T-helper 1 cell treated with Interleukin-12 subunit alpha and Interleukin-12 subunit beta and Interleukin-4 antibody, amounts not matched to agents 30 μg/mL and 1 μg/mL, for 36 hours (primary cell): ENCODE measurements around the gene WNT3A.

Source experiments
- H3K27ac Mint-ChIP-seq: one replicate; pipeline ENCODE4 v1.8.0; 2021; ENCODE audit warnings: mild to moderate bottlenecking, mixed read lengths
- H3K27me3 Mint-ChIP-seq: one replicate; pipeline ENCODE4 v1.8.0; 2021; ENCODE audit warnings: low read depth, mixed read lengths
- H3K36me3 Mint-ChIP-seq: one replicate; pipeline ENCODE4 v1.8.0; 2021; ENCODE audit warnings: low read depth, mixed read lengths
- H3K4me1 Mint-ChIP-seq: one replicate; pipeline ENCODE4 v1.8.0; 2021; ENCODE audit warnings: low read depth, mixed read lengths
- H3K4me3 Mint-ChIP-seq: one replicate; pipeline ENCODE4 v1.8.0; 2021; ENCODE audit warnings: mild to moderate bottlenecking, moderate library complexity, mixed read lengths
- H3K9me3 Mint-ChIP-seq: one replicate; pipeline ENCODE4 v1.8.0; 2021; ENCODE audit warnings: mixed read lengths

The WNT3A gene

GRCh38 chr1:228070173-228070572 is 63.4 kb downstream of the WNT3A start:
- no peaks in the 10 kb centered on the region for H3K9me3 Mint-ChIP-seq
- peaks cover 5% of the 10 kb centered on the region for H3K27me3 Mint-ChIP-seq
- no peaks in the 10 kb centered on the region for H3K36me3 Mint-ChIP-seq
- H3K4me1 Mint-ChIP-seq = no peaks in the 10 kb centered on the region
- H3K27ac Mint-ChIP-seq = no peak overlapping the region
- H3K4me3 Mint-ChIP-seq = no peak overlapping the region

DNA sequence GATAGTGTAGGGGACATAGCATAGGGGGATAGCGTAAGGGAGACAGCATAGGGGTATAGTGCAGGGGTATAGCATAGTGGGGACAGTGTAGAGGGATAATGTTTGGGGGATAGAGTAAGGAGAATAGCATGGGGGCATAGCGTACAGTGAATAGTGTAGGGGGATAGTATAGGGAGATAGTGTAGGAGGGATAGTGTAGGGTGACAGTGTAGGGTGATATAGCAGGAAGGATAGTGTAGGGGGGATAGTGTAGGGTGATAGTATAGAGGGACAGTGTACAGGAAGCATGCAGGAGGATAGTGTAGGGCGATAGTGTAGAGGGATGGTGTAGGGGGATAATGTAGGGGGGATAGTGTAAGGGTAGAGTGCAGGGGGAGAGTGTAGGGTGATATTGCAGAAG is 64.1 kb downstream of the WNT3A start:
- H3K27me3 Mint-ChIP-seq = peaks cover 5% of the 10 kb centered on the region
- no peak overlapping the region for H3K27ac Mint-ChIP-seq
- no peaks in the 10 kb centered on the region for H3K36me3 Mint-ChIP-seq
- H3K4me1 Mint-ChIP-seq = no peaks in the 10 kb centered on the region
- no peak overlapping the region for H3K4me3 Mint-ChIP-seq
- H3K9me3 Mint-ChIP-seq = no peaks in the 10 kb centered on the region

DNA sequence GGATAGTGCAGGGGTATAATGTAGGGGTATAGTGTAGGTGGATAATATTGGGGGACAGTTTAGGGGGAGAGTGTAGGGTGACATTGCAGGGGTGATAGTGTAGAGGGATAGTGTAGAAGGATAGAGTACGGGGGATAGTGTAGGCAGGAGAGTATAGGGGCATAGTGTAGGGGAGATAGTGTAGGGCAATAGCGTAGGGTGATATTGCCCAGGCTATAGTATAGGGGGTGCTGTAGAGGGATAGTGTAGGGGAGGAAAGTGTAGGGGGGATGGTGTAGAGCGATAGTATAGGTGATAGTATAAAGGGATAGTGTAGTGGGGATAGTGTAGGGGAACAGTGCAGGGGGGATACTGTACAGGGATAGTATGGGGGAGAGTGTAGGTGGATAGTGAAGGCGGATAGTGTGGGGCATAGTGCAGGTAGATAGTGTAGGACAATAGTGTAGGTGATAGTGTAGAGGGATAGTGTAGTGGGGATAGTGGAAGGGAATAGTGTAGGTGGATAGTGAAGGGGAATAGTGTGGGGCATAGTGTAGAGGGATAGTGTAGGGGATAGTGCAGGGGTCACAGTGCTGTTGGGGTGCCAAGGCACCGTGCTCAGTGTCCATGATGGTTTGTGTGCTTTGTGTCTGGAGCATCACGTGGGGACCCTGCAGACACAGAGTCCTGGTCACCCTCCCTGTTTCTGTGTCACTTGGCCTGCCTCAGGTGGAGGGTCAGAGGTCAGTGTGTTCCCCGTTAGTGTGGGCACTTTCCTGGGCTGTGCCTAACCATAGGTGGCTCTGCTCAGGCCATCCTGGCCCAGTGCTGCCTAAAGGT is 65.2 kb downstream of the WNT3A start:
- Mint-ChIP-seq H3K4me3 (no peak overlapping the region), H3K27ac (no peak overlapping the region), H3K27me3 (no peaks in the 10 kb centered on the region), H3K36me3 (no peaks in the 10 kb centered on the region), H3K4me1 (no peaks in the 10 kb centered on the region), H3K9me3 (no peaks in the 10 kb centered on the region)

- no peaks in the 10 kb centered on the region for H3K9me3 Mint-ChIP-seq
- no peak overlapping the region for H3K4me3 Mint-ChIP-seq
- H3K27ac Mint-ChIP-seq = no peak overlapping the region
- no peaks in the 10 kb centered on the region for H3K27me3 Mint-ChIP-seq
- H3K4me1 Mint-ChIP-seq = no peaks in the 10 kb centered on the region
- no peaks in the 10 kb centered on the region for H3K36me3 Mint-ChIP-seq
Observed at GRCh38 chr1:228072658-228073043, 65.9 kb downstream of the WNT3A start.

DNA sequence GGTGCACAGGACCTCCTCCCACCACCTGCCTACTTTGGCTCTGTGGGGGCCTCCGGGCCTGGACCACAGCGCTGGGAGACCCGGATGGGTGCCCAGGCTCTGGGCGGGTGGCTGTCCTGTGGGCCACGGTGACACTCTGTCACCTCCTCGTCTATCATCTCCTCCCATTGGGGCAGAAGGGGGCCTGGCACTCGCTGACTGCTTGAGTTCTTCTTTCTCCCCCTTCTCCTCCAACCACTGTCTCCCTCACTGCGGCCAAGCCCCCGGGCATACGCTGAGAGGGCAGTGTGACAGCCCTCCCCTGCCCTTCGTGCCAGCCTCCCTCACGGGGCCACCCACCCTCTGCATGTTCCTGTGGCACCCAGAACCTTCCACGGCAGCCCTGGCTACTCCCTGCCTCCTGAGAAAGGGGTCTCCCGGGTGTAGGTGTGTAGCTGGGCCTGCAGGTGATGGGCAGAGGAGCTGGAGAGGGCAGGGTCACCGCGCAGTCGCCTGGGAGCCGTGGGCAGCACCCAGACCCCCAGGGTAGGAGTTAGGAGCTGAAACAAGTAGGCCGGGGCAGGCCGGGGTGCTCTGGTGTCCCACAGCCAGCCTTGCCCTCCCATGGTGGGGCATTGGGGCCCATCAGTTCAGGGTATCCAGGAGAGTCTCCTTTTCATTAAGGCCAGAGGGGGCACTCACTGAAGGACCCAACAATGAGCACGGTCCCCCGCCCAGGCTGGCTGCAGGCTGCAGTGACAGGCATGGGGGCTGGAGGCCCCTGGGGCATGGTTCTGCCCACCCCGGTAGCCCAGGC is 66.5 kb downstream of the WNT3A start:
- Mint-ChIP-seq H3K36me3 (no peaks in the 10 kb centered on the region), H3K27me3 (no peaks in the 10 kb centered on the region), H3K27ac (no peak overlapping the region)

DNA sequence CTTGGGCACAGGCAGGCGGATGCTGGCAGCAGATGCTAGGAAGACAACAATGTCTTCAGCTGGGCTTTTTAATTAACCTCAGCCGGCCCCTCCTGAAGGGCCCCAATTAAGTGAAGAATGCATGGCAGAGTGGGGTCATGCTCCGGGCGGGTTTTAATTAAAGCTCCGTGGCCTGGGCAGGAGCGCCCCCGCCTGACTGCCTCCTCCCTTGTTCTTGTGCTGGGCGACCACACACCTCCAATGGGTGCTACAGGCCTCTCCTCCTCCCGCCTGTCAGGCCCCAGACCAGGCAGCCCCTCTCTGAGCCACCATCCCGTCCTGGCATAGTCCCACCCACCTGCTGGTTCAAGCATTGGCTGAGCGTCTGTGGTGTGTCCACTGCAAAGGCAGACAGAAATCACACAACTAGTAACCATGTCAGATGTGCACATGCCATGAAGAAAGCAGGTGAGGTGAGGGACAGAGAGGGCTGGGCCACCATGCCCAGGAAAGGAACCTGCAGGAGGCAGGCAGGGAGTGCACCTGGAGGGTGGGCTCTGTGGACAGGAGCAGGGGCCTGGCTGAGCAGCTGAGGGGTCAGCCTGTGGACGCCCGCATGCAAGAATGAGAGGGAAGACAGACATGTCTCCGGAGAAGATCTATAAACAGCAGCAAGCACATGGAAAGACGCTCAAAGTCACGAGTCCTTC is 67.2 kb downstream of the WNT3A start:
- no peaks in the 10 kb centered on the region for H3K27me3 Mint-ChIP-seq
- no peaks in the 10 kb centered on the region for H3K36me3 Mint-ChIP-seq
- no peaks in the 10 kb centered on the region for H3K4me1 Mint-ChIP-seq
- H3K27ac Mint-ChIP-seq = no peak overlapping the region
- no peak overlapping the region for H3K4me3 Mint-ChIP-seq
- H3K9me3 Mint-ChIP-seq = no peaks in the 10 kb centered on the region

More for the DNA sequence above, 66.5 kb downstream of the WNT3A start:
- Mint-ChIP-seq H3K9me3 (no peaks in the 10 kb centered on the region), H3K4me1 (no peaks in the 10 kb centered on the region), H3K4me3 (no peak overlapping the region)

- Mint-ChIP-seq H3K4me3 (no peak overlapping the region), H3K36me3 (no peaks in the 10 kb centered on the region), H3K9me3 (no peaks in the 10 kb centered on the region), H3K27ac (no peak overlapping the region), H3K27me3 (no peaks in the 10 kb centered on the region), H3K4me1 (peaks cover under 1% of the 10 kb centered on the region)
Observed at GRCh38 chr1:228074954-228075730, 68.3 kb downstream of the WNT3A start.

GRCh38 chr1:228075801-228076271 is 69.0 kb downstream of the WNT3A start:
- H3K36me3 Mint-ChIP-seq = no peaks in the 10 kb centered on the region
- H3K4me3 Mint-ChIP-seq = no peak overlapping the region
- H3K27ac Mint-ChIP-seq = no peak overlapping the region
- peaks cover 4% of the 10 kb centered on the region for H3K4me1 Mint-ChIP-seq
- no peaks in the 10 kb centered on the region for H3K27me3 Mint-ChIP-seq
- H3K9me3 Mint-ChIP-seq = no peaks in the 10 kb centered on the region

- H3K27me3 Mint-ChIP-seq = no peaks in the 10 kb centered on the region
- H3K4me3 Mint-ChIP-seq = no peak overlapping the region
- H3K4me1 Mint-ChIP-seq = peaks cover 8% of the 10 kb centered on the region
- no peak overlapping the region for H3K27ac Mint-ChIP-seq
- no peaks in the 10 kb centered on the region for H3K36me3 Mint-ChIP-seq
- no peaks in the 10 kb centered on the region for H3K9me3 Mint-ChIP-seq
Observed at GRCh38 chr1:228076796-228077430, 70.1 kb downstream of the WNT3A start.

- Mint-ChIP-seq H3K27ac (no peak overlapping the region), H3K27me3 (no peaks in the 10 kb centered on the region)
Observed at GRCh38 chr1:228077565-228078330, 71.0 kb downstream of the WNT3A start.

DNA sequence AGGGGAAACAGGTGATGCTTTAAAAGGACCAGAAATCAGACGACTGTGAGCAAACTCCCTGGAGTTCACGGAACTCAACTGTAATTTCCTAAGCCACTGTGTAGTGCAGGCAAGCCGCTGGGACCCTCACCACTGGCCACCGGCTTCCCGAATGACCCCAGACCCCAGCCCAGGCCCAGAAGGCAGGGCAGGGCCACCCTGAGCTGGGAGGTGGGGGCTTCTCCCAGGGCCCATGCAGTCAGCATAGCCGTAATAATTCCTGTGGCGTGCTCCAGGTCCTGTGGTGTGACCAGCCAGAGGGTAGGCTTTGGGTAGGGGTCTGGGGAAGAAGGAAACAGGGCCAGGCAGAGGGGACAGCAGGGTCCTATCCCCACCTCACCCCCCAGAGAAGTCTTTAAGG is 72.2 kb downstream of the WNT3A start:
- no peaks in the 10 kb centered on the region for H3K27me3 Mint-ChIP-seq
- no peaks in the 10 kb centered on the region for H3K9me3 Mint-ChIP-seq
- peaks cover 14% of the 10 kb centered on the region for H3K4me1 Mint-ChIP-seq
- no peak overlapping the region for H3K4me3 Mint-ChIP-seq
- peaks cover 9% of the 10 kb centered on the region for H3K36me3 Mint-ChIP-seq
- no peak overlapping the region for H3K27ac Mint-ChIP-seq

More at GRCh38 chr1:228077565-228078330, 71.0 kb downstream of the WNT3A start:
- Mint-ChIP-seq H3K4me1 (peaks cover 8% of the 10 kb centered on the region), H3K9me3 (no peaks in the 10 kb centered on the region), H3K36me3 (no peaks in the 10 kb centered on the region), H3K4me3 (no peak overlapping the region)

GRCh38 chr1:228079601-228080263 is 72.9 kb downstream of the WNT3A start:
- Mint-ChIP-seq H3K4me3 (no peak overlapping the region), H3K9me3 (no peaks in the 10 kb centered on the region)

GRCh38 chr1:228081144-228081543 is 74.3 kb downstream of the WNT3A start:
- H3K27ac Mint-ChIP-seq = peak overlapping the region; percentile 70
- H3K4me3 Mint-ChIP-seq = peak overlapping the region; percentile 88
- H3K9me3 Mint-ChIP-seq = no peaks in the 10 kb centered on the region
- H3K4me1 Mint-ChIP-seq = peaks cover 34% of the 10 kb centered on the region
- no peaks in the 10 kb centered on the region for H3K27me3 Mint-ChIP-seq
- H3K36me3 Mint-ChIP-seq = peaks cover 22% of the 10 kb centered on the region

More at GRCh38 chr1:228079601-228080263, 72.9 kb downstream of the WNT3A start:
- Mint-ChIP-seq H3K27me3 (no peaks in the 10 kb centered on the region), H3K36me3 (peaks cover 15% of the 10 kb centered on the region), H3K4me1 (peaks cover 22% of the 10 kb centered on the region), H3K27ac (no peak overlapping the region)
